CD4-positive, alpha-beta T cell treated with Interferon alpha-2 for 1 hour (primary cell): ENCODE measurements around the gene CLDN34.

Experiments used
- DNase-seq, 2 donors: peaks; one replicate each; pipeline ENCODE4 v3.0.0-alpha.2; 2020 to 2022

Gene CLDN34

DNA sequence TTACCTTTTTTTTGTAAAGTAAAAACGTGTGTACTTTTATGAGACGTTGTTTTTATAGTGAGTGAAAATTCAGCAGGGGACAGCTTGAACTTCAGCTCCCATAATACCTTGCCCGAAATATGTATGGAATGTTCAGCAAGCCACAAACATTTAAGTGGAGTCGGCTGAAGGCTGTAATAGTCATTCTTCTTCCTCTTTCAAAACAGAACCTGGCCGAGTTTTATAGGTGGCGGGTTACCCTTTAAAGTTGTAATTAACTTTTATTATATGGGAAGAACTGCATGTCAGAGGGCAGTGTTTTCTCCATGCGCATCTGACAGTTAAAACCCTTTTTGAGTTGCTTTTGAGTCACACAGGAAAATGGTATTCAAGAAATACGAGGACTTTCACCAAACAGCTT is 50.7 kb downstream of the CLDN34 start:
- no peak for DNase-seq
